Activated CD4-positive, alpha-beta T cell treated with anti-CD3 and anti-CD28 coated beads for 36 hours (primary cell): ENCODE results near the gene CNOT8. TPM values are rescaled to one million over a fixed set of nuclear protein-coding genes. Genes with fewer than 3 reads are reported as not detected.

Experiments used
- ATAC-seq: fragments of 200-7000 bp; cut with Tn5 transposase; one replicate; pipeline ENCODE4 v1.10.0; 2021; ENCODE audit warnings: mild to moderate bottlenecking, moderate library complexity
- CTCF ChIA-PET: fragments of 350-600 bp; sonication (Branson Sonifier 250); formaldehyde crosslinking; loops from one replicate; lab custom pipeline; 2021; ENCODE audit warnings: antibody characterized with exemption; lab: Charles Lee
- POLR2A ChIA-PET: fragments of 350-600 bp; sonication (Branson Sonifier 250); formaldehyde crosslinking; loops from one replicate; lab custom pipeline; 2021; ENCODE audit warnings: antibody characterized with exemption, inconsistent platforms; lab: Charles Lee
- DNase-seq: peaks from one replicate; pipeline ENCODE4 v3.0.0-alpha.2; 2020
- H3K27ac Mint-ChIP-seq: one replicate; pipeline ENCODE4 v1.8.0; 2021; ENCODE audit warnings: mixed read lengths
- H3K27me3 Mint-ChIP-seq: one replicate; pipeline ENCODE4 v1.8.0; 2021; ENCODE audit warnings: mixed read lengths
- H3K36me3 Mint-ChIP-seq: one replicate; pipeline ENCODE4 v1.8.0; 2021; ENCODE audit warnings: low read depth, mixed read lengths
- H3K4me1 Mint-ChIP-seq: one replicate; pipeline ENCODE4 v1.8.0; 2021; ENCODE audit warnings: mixed read lengths
- H3K4me3 Mint-ChIP-seq: one replicate; pipeline ENCODE4 v1.8.0; 2021; ENCODE audit warnings: mild to moderate bottlenecking, moderate library complexity, mixed read lengths
- H3K9me3 Mint-ChIP-seq: one replicate; pipeline ENCODE4 v1.8.0; 2021; ENCODE audit warnings: low read depth, mixed read lengths
- intact Hi-C, 2 experiments: fragments of 100-400 bp; cut with DNase I in 1 of 2; cut with micrococcal nuclease in 1 of 2; formaldehyde crosslinking; loops; one replicate each; pipeline versions ENCODE4 v1.14.2 to v1.15.1; 2022 to 2024; cut with DNase I, micrococcal nuclease
- total RNA-seq, 2 experiments: library from RNA; stranded (reverse); gene quantifications; one replicate each; pipeline ENCODE4 v1.2.3, GENCODE V29; 2021

CNOT8 gene
- total RNA-seq, 2 experiments from 2014 or later = 61.8 to 78.1 TPM

DNA sequence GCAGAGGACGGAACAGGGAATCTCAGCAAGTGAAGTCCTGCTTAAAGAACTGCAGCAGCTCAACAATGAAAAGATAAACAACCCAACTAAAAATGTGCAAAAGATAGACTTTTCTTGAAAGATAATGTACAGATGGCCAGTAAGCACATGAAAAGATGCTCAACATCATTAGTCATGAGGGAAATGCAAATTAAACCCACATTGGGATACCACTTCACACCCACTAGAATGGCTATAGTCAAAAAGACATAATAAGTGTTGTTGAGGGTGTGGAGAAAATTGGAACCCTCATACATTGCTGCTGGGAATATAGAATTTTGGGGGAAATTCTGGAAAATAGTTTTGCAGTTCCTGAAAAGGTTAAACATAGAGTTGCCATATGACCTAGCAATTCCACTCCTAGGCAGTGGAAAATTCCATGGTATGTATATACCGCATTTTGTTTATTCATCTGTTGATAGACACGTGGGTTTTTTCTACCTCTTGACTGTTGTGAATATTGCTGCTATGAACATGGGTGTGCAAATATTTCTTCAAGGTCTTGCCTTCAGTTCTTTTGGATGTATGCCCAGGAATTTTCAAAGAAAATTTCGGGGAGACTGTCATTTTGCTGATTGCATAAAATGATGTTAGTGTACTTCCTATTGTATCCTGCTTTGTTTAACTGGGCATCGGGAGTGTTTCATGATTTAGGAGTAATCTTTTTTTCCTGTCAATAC, 7.2 kb downstream of the CNOT8 start:
- no peaks in the 10 kb centered on the region for H3K27me3 Mint-ChIP-seq
- POLR2A ChIA-PET = no interaction called here
- H3K9me3 Mint-ChIP-seq = no peaks in the 10 kb centered on the region
- peaks cover 49% of the 10 kb centered on the region for H3K4me1 Mint-ChIP-seq
- CTCF ChIA-PET = no interaction called here
- H3K27ac Mint-ChIP-seq = peak overlapping the region; percentile 29
- H3K36me3 Mint-ChIP-seq = peaks cover 61% of the 10 kb centered on the region
- no peak overlapping the region for H3K4me3 Mint-ChIP-seq
- DNase-seq = no peak
- no peak for ATAC-seq
- intact Hi-C loops = no loop called here

- ATAC-seq = no peak
- H3K27me3 Mint-ChIP-seq = no peaks in the 10 kb centered on the region
- H3K4me1 Mint-ChIP-seq = peaks cover 39% of the 10 kb centered on the region
- H3K9me3 Mint-ChIP-seq = no peaks in the 10 kb centered on the region
- POLR2A ChIA-PET = no interaction called here
- peaks cover 62% of the 10 kb centered on the region for H3K36me3 Mint-ChIP-seq
- CTCF ChIA-PET = interaction anchor here (0.6 to 1.2 kb wide), 4 partner anchors 10 to 218 kb away, joined by 3 to 5 read pairs (median 4); no protein-coding TSS in a partner anchor
- peak overlapping the region; percentile 28 for H3K27ac Mint-ChIP-seq
- intact Hi-C loops = no loop called here
- no peak for DNase-seq
- H3K4me3 Mint-ChIP-seq = no peak overlapping the region
These were observed 8.4 kb downstream of the CNOT8 start for GRCh38 chr5:154866841-154867240.

DNA sequence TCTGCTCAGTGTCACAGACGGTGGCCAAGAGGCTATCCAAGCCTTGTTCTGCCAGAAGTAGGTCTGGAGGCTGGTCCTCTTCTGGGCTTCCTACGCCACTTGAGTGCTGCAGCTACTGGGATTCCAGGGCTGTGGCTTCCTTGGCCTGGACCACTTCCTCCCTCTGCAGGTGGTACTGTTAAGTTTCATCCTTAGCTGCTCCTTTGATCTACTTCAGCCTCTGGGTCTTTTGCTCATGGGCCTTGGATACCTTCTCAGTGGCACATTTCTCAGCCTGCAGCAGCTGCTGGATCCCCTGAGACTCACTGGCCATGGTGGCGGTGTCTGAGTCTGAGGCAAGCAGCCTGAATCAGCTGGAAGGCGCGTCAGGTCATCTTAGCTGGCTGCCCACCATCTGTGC, 10.3 kb downstream of the CNOT8 start:
- Mint-ChIP-seq H3K27ac (peak overlapping the region; percentile 2), H3K27me3 (no peaks in the 10 kb centered on the region), H3K4me3 (no peak overlapping the region), H3K36me3 (peaks cover 58% of the 10 kb centered on the region), H3K4me1 (peaks cover 24% of the 10 kb centered on the region), H3K9me3 (no peaks in the 10 kb centered on the region)
- peak; percentile 13 for DNase-seq
- POLR2A ChIA-PET = interaction anchor here (0.5 to 0.9 kb wide), 2 partner anchors 10 to 89 kb away, joined by 3 to 4 read pairs; partner anchors contain the start of gene CNOT8
- CTCF ChIA-PET = interaction anchor here (1.0 kb wide), 1 partner anchor 14 kb away, joined by 3 read pairs; no protein-coding TSS in a partner anchor
- intact Hi-C loops = no loop called here
- no peak for ATAC-seq

GRCh38 chr5:154871734-154872133, 13.3 kb downstream of the CNOT8 start:
- intact Hi-C loops = no loop called here
- Mint-ChIP-seq H3K36me3 (peaks cover 57% of the 10 kb centered on the region), H3K27ac (no peak overlapping the region), H3K9me3 (no peaks in the 10 kb centered on the region), H3K27me3 (no peaks in the 10 kb centered on the region), H3K4me3 (no peak overlapping the region), H3K4me1 (peaks cover 4% of the 10 kb centered on the region)
- CTCF ChIA-PET = no interaction called here
- no peak for DNase-seq
- POLR2A ChIA-PET = no interaction called here
- no peak for ATAC-seq

DNA sequence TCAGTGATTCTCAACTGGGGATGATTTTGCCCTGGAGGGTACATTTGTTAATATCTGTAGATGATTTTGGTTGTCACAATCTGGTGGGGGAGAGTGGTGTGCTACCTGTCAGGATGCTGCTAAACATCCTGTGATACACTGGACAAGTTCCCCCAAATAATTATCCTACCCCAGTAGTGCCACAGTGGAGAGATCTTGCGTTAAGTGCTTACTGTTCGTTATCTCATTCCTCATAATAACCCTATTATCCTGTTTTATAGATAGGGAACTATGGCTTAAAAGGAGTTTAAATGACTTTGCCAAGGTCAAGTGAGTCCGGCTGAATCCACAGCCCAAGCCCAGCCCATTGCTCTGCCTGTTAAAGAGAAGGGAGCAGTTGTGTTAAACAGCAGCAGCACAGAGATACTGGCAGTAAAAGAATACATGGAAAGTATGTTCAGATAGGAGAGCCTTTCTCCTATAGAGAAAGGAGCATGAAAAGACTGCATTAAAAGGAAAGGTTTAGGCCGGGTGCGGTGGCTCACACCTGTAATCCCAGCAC, 15.4 kb downstream of the CNOT8 start:
- peaks cover 65% of the 10 kb centered on the region for H3K36me3 Mint-ChIP-seq
- DNase-seq = no peak
- peaks cover 6% of the 10 kb centered on the region for H3K9me3 Mint-ChIP-seq
- intact Hi-C loops = no loop called here
- no peak overlapping the region for H3K27ac Mint-ChIP-seq
- CTCF ChIA-PET = no interaction called here
- no peak for ATAC-seq
- POLR2A ChIA-PET = no interaction called here
- no peak overlapping the region for H3K4me3 Mint-ChIP-seq
- no peaks in the 10 kb centered on the region for H3K27me3 Mint-ChIP-seq
- H3K4me1 Mint-ChIP-seq = no peaks in the 10 kb centered on the region

DNA sequence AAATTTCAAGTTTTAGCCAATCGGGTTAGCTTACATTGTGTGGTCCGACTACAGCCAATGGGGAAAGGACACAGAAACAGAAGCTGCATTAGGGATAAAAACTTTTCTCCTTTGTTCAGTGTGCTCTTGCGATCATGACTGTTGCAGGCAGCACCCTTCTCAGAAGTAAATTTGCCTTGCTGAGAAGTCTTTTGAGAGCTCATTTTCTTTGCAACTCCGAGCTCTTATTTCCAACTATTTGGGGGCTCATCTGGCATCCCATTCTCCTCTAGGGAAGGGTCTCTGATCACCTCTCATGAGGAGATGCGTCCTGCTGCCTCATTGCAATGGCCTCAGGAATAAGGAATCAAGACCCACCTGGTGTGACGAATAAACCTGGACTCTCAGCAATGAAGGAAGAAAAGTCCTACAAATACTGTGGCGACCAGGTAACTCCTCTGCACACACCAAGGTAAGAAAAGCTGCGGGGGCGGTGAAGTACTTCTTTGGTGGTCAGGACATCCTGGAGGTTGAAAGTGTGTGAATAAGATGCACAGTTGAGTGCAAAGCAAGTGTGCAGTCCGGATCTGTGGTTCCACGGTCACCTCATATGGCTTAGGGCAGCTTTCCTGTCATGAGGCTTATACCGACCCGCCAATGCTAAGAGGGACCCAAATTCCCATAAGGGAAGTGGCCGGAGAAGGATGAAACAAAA, 20.4 kb downstream of the CNOT8 start:
- Mint-ChIP-seq H3K27ac (no peak overlapping the region), H3K9me3 (peaks cover 14% of the 10 kb centered on the region), H3K36me3 (peaks cover 85% of the 10 kb centered on the region), H3K4me3 (no peak overlapping the region), H3K4me1 (no peaks in the 10 kb centered on the region), H3K27me3 (no peaks in the 10 kb centered on the region)
- no peak for ATAC-seq
- no peak for DNase-seq
- POLR2A ChIA-PET = no interaction called here
- intact Hi-C loops = no loop called here
- CTCF ChIA-PET = no interaction called here

DNA sequence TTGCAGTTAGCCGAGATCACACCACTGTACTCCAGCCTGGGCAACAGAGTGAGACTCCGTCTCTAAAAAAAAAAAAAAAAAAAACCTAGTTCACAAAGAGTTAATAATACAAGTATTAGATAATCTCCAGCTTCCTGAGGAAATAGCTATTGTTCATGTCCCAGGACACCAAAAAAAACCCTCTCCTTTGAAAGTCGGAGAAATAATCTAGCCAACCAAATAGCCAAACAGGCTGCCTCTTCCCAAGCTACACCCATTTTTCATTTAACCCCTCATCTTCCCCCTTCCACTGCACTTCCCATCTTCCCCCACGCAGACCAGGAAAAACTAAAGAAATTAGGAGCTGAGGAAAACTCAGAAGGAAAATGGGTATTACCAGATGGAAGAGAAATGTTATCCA, 23.6 kb downstream of the CNOT8 start:
- H3K4me1 Mint-ChIP-seq = no peaks in the 10 kb centered on the region
- peaks cover 33% of the 10 kb centered on the region for H3K9me3 Mint-ChIP-seq
- H3K27ac Mint-ChIP-seq = no peak overlapping the region
- intact Hi-C loops = no loop called here
- peaks cover 88% of the 10 kb centered on the region for H3K36me3 Mint-ChIP-seq
- DNase-seq (no peak), ATAC-seq (no peak)
- ChIA-PET POLR2A (no interaction called here), CTCF (interaction anchor here (0.6 to 1.4 kb wide), 2 partner anchors 13 to 441 kb away, joined by 3 read pairs; no protein-coding TSS in a partner anchor)
- H3K4me3 Mint-ChIP-seq = no peak overlapping the region
- no peaks in the 10 kb centered on the region for H3K27me3 Mint-ChIP-seq

DNA sequence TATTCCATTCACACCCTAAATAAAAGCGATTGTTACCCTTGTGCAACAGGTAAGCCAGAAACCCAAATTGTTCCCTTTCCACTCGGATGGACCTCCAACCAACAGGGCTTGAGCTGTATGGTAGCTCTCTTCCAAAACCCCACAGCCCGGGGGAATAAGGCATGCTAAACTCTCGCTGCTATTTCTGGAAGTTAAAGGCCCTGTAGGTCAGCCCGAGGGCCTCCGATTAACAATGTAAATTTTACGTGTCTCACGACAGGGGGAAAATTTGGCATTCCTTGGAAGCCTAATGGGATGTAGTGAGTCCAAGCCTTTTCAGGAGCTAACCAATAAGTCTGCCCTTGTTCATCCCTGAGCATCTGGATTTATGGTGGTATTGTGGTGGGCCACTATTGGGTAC, 26.0 kb downstream of the CNOT8 start:
- no peak overlapping the region for H3K4me3 Mint-ChIP-seq
- ATAC-seq = no peak
- H3K27me3 Mint-ChIP-seq = no peaks in the 10 kb centered on the region
- ChIA-PET POLR2A (no interaction called here), CTCF (interaction anchor here (0.6 kb wide), 1 partner anchor 1060 kb away, joined by 3 read pairs; no protein-coding TSS in a partner anchor)
- H3K27ac Mint-ChIP-seq = no peak overlapping the region
- DNase-seq = no peak
- H3K36me3 Mint-ChIP-seq = peaks cover 94% of the 10 kb centered on the region
- H3K9me3 Mint-ChIP-seq = peaks cover 26% of the 10 kb centered on the region
- no peaks in the 10 kb centered on the region for H3K4me1 Mint-ChIP-seq
- intact Hi-C loops = no loop called here

DNA sequence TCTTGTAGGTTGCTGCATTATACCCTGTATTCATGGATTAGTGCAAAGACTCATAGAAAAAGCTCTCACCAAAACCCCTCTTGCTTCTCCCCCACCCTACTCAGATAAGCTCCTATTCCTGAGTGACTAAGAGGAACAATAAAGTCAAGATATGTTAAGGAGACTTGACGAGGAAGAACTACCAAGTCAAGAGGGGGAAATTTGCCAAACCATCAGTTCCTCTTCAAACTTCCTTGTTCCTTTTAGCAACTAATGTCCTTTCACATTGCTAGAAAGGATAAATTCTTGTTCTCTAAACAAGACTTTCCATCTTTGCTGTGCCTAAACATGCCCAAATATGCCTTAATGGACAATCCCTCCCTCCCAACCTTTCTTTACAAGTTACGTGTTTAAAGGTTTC, 27.0 kb downstream of the CNOT8 start:
- intact Hi-C loops = no loop called here
- Mint-ChIP-seq H3K4me3 (no peak overlapping the region), H3K27ac (no peak overlapping the region), H3K4me1 (no peaks in the 10 kb centered on the region), H3K36me3 (peaks cover 91% of the 10 kb centered on the region), H3K27me3 (no peaks in the 10 kb centered on the region), H3K9me3 (peaks cover 24% of the 10 kb centered on the region)
- no peak for DNase-seq
- no peak for ATAC-seq
- POLR2A ChIA-PET = no interaction called here
- CTCF ChIA-PET = no interaction called here

- intact Hi-C loops = no loop called here
- H3K4me1 Mint-ChIP-seq = no peaks in the 10 kb centered on the region
- H3K27ac Mint-ChIP-seq = no peak overlapping the region
- no peaks in the 10 kb centered on the region for H3K27me3 Mint-ChIP-seq
- ChIA-PET POLR2A (no interaction called here), CTCF (no interaction called here)
- H3K4me3 Mint-ChIP-seq = no peak overlapping the region
- peaks cover 1% of the 10 kb centered on the region for H3K9me3 Mint-ChIP-seq
- ATAC-seq = no peak
- DNase-seq = no peak
- H3K36me3 Mint-ChIP-seq = peaks cover 82% of the 10 kb centered on the region
These were observed 33.9 kb downstream of the CNOT8 start for GRCh38 chr5:154892369-154892771.

GRCh38 chr5:154893381-154893780, 35.0 kb downstream of the CNOT8 start:
- Mint-ChIP-seq H3K27me3 (no peaks in the 10 kb centered on the region), H3K27ac (no peak overlapping the region), H3K9me3 (no peaks in the 10 kb centered on the region), H3K36me3 (peaks cover 81% of the 10 kb centered on the region), H3K4me3 (no peak overlapping the region), H3K4me1 (no peaks in the 10 kb centered on the region)
- intact Hi-C loops = no loop called here
- DNase-seq (no peak), ATAC-seq (no peak)
- ChIA-PET CTCF (no interaction called here), POLR2A (no interaction called here)
